Spleen (tissue), 7 donors: ENCODE results near the gene CEP97.
"Not testable (repeated sequence)": the region's sequence is repeated elsewhere in the genome, so short reads cannot be mapped to it uniquely, and the experiment has no call there.

Experiments used
- CTCF ChIP-seq, 11 experiments: fragments of 200-600 bp in 7 of 11; fragments of 450-650 bp in 4 of 11; sonication (generic) in 4 of 11; IDR thresholded peaks in 8 of 11; conservative IDR thresholded peaks in 3 of 11; 1 replicate in 7 of 11; 2 replicates in 4 of 11; pipeline versions ENCODE4 v1.4.0 to v1.8.0; 2016 to 2021; ENCODE audit warnings: antibody characterized with exemption in 11 of 11, inconsistent platforms in 4 of 11, mild to moderate bottlenecking in 1 of 11
- POLR2AphosphoS5 ChIP-seq, 3 donors: sonication (generic); formaldehyde crosslinking; IDR thresholded peaks; one replicate each; pipeline ENCODE4 v1.5.1; 2017; ENCODE audit warnings: antibody characterized with exemption in 3 of 3
- donor health status: DM: no; HTN: no; CAD: no; lungs with moderate emphysema.
- donor health status: DM: no; HTN: no; CAD: no.
- donor health status: DM: no; HTN: no; CAD: no.

GRCh38 chr3:101745934-101746333 is 21.5 kb downstream of the CEP97 start:
- TF ChIP-seq CTCF (IDR thresholded peaks at IDR 0.05 in 8 of 11, conservative IDR thresholded peaks at IDR 0.05 in 3 of 11); POLR2AphosphoS5 (IDR thresholded peaks at IDR 0.05): not testable (repeated sequence)
